ENCODE data around the gene KLRC3.
"Not testable (repeated sequence)": the region's sequence is repeated elsewhere in the genome, so short reads cannot be mapped to it uniquely, and the experiment has no call there.

KLRC3 gene

GRCh38 chr12:10398168-10398567 is 22.2 kb downstream of the KLRC3 start:
- DNase-seq = no peak

GRCh38 chr12:10397296-10397695 is 23.1 kb downstream of the KLRC3 start:
- no peak for DNase-seq

- DNase-seq = not testable (repeated sequence)
These were observed 24.2 kb downstream of the KLRC3 start for GRCh38 chr12:10396176-10396575.

GRCh38 chr12:10395390-10395998 is 24.9 kb downstream of the KLRC3 start:
- no peak for DNase-seq

GRCh38 chr12:10394531-10395152 is 25.8 kb downstream of the KLRC3 start:
- DNase-seq = not testable (repeated sequence)

- no peak for DNase-seq
These were observed 27.1 kb downstream of the KLRC3 start for GRCh38 chr12:10393291-10393690.

- peak in 1 of 2 experiments; percentile 47 for DNase-seq
These were observed 27.9 kb downstream of the KLRC3 start for GRCh38 chr12:10392394-10392930.

- not testable (repeated sequence) for DNase-seq
These were observed 29.4 kb downstream of the KLRC3 start for GRCh38 chr12:10390991-10391390.

GRCh38 chr12:10389904-10390303 is 30.5 kb downstream of the KLRC3 start, which contains the start of gene KLRK1:
Gene KLRK1 (minus strand): TSS chr12:10390041. CDS start chr12:10388810, 1,231 bp downstream.
- no peak for DNase-seq

GRCh38 chr12:10388624-10389413 is 31.6 kb downstream of the KLRC3 start:
- no peak for DNase-seq

- DNase-seq = not testable (repeated sequence)
These were observed 32.9 kb downstream of the KLRC3 start for GRCh38 chr12:10387498-10387897.

- no peak for DNase-seq
These were observed 33.5 kb downstream of the KLRC3 start for GRCh38 chr12:10386857-10387256.

- no peak for DNase-seq
These were observed 35.2 kb downstream of the KLRC3 start for GRCh38 chr12:10385166-10385613.

GRCh38 chr12:10384191-10384590 is 36.2 kb downstream of the KLRC3 start:
- no peak for DNase-seq

GRCh38 chr12:10381928-10382628 is 38.3 kb downstream of the KLRC3 start:
- no peak for DNase-seq

GRCh38 chr12:10378737-10379136 is 41.7 kb downstream of the KLRC3 start:
- DNase-seq = not testable (repeated sequence)

- DNase-seq = no peak
These were observed 45.8 kb downstream of the KLRC3 start for GRCh38 chr12:10374624-10375018.

GRCh38 chr12:10372559-10372958 is 47.8 kb downstream of the KLRC3 start:
- no peak for DNase-seq

GRCh38 chr12:10371893-10372535 is 48.4 kb downstream of the KLRC3 start:
- DNase-seq = not testable (repeated sequence)

GRCh38 chr12:10369557-10370415 is 50.6 kb downstream of the KLRC3 start:
- DNase-seq = no peak

Measured in NCI-H446 (cell line).